ENCODE results near the gene WNT3A. TPM values are rescaled to one million over a fixed set of nuclear protein-coding genes. Genes with fewer than 3 reads are reported as not detected.

Gene WNT3A
- polyA plus RNA-seq, 1 experiment, result not detected

GRCh38 chr1:228015276-228016180, 8.7 kb downstream of the WNT3A start:
- CTCF ChIA-PET, result no interaction called here
- no peak for TF ChIP-seq CTCF (IDR thresholded peaks at IDR 0.05; ENCODE audit: low read depth, low read length)

GRCh38 chr1:228016181-228016510, 9.3 kb downstream of the WNT3A start:
- DNase-seq (ENCODE audit: low read depth, low spot score), result no peak

More at GRCh38 chr1:228015276-228016180, 8.7 kb downstream of the WNT3A start:
- no peak overlapping the region for H3K4me3 ChIP-seq (ENCODE audit: low read depth, low read length)
- DNase-seq (ENCODE audit: low read depth, low spot score), result no peak
- H3K27ac ChIP-seq (ENCODE audit: low read depth, low read length), result no peak overlapping the region
- H3K9me3 ChIP-seq (ENCODE audit: control insufficient read depth, insufficient read depth, low read length), result no peaks in the 10 kb centered on the region; the same call in 1 of the 2 replicates
- POLR2A ChIA-PET, result no interaction called here
- peaks cover 6% of the 10 kb centered on the region for H3K27me3 ChIP-seq (ENCODE audit: control insufficient read depth, insufficient read depth, low read length)

GRCh38 chr1:228016653-228017355, 10.0 kb downstream of the WNT3A start:
- CTCF ChIA-PET, result no interaction called here
- TF ChIP-seq CTCF (IDR thresholded peaks at IDR 0.05; ENCODE audit: low read depth, low read length), result no peak
- peaks cover 2% of the 10 kb centered on the region for H3K27me3 ChIP-seq (ENCODE audit: control insufficient read depth, insufficient read depth, low read length)
- no peak overlapping the region for H3K4me3 ChIP-seq (ENCODE audit: low read depth, low read length)
- H3K9me3 ChIP-seq (ENCODE audit: control insufficient read depth, insufficient read depth, low read length), result peaks cover 5% of the 10 kb centered on the region; the same call in 1 of the 2 replicates
- H3K27ac ChIP-seq (ENCODE audit: low read depth, low read length), result no peak overlapping the region
- DNase-seq (ENCODE audit: low read depth, low spot score), result no peak
- POLR2A ChIA-PET, result no interaction called here

More at GRCh38 chr1:228016181-228016510, 9.3 kb downstream of the WNT3A start:
- POLR2A ChIA-PET, result no interaction called here
- peaks cover under 1% of the 10 kb centered on the region; the same call in 1 of the 2 replicates for H3K9me3 ChIP-seq (ENCODE audit: control insufficient read depth, insufficient read depth, low read length)
- H3K27me3 ChIP-seq (ENCODE audit: control insufficient read depth, insufficient read depth, low read length), result peaks cover 2% of the 10 kb centered on the region
- CTCF ChIA-PET, result no interaction called here
- no peak overlapping the region for H3K4me3 ChIP-seq (ENCODE audit: low read depth, low read length)
- no peak overlapping the region for H3K27ac ChIP-seq (ENCODE audit: low read depth, low read length)
- no peak for TF ChIP-seq CTCF (IDR thresholded peaks at IDR 0.05; ENCODE audit: low read depth, low read length)

GRCh38 chr1:228017356-228018124, 10.7 kb downstream of the WNT3A start:
- H3K4me3 ChIP-seq (ENCODE audit: low read depth, low read length), result no peak overlapping the region
- POLR2A ChIA-PET, result no interaction called here
- no peak overlapping the region for H3K27ac ChIP-seq (ENCODE audit: low read depth, low read length)
- H3K9me3 ChIP-seq (ENCODE audit: control insufficient read depth, insufficient read depth, low read length), result peaks cover 5% of the 10 kb centered on the region; the same call in 1 of the 2 replicates
- DNase-seq (ENCODE audit: low read depth, low spot score), result no peak
- H3K27me3 ChIP-seq (ENCODE audit: control insufficient read depth, insufficient read depth, low read length), result peaks cover 2% of the 10 kb centered on the region
- CTCF ChIA-PET, result no interaction called here
- no peak for TF ChIP-seq CTCF (IDR thresholded peaks at IDR 0.05; ENCODE audit: low read depth, low read length)

Data from AG04450 (cell line).